ENCODE measurements around the gene MED16.

DNA sequence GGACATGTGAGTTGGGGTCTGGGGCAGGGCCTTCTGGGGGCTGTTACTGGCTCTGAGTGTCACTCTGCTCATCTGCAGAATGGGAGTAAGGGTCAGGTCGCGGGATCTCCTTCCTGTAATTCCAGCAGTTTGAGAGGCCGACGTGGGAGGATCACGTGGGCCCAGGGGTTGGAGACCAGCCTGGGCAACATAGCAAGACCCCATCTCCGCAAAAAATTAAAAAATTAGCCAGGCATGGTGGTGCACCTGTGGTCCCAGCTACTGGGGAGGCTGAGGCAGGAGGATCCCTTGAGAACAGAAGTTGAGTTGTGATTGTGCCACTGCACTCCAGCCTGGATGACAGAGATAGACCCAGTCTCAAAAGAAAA is 36.9 kb upstream of the MED16 start:
- no peak for TF ChIP-seq EZH2 (IDR thresholded peaks at IDR 0.05; ENCODE audit: insufficient read depth, low read length)
- TF ChIP-seq CTCF (IDR thresholded peaks at IDR 0.05; ENCODE audit: insufficient read depth, low read depth, low read length), result no peak

Data from astrocyte (in vitro differentiated cells and primary cell).